ENCODE data around the gene SPTBN5. TPM values are rescaled to one million over a fixed set of nuclear protein-coding genes. Genes with fewer than 3 reads are reported as not detected.

SPTBN5 gene
- total RNA-seq, 1 experiment from 2014 or later, result 0.64 TPM

DNA sequence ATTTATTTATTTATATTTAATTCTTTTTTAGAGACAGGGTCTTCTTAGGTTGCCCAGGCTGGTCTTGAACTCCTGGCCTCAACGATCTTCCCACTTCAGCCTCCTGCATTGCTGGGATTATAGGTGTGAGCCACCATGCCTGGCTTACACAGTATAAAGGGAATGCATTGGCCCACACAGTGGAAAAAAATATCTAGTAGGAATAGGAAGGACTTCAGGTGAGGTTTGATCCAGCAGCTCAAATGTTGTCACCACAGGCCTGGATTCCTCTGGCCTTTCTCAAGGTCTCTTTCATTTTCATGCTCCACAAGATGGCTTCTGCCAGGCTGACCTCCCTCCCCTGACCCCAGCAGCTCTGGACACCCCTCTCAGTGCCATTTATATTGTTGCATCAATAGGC, 2.1 kb upstream of the SPTBN5 start:
- CTCF ChIA-PET, result interaction anchor here (2.0 kb wide), 1 partner anchor 122 kb away, joined by 5 read pairs; the partner anchor contains the start of gene MAPKBP1
- Mint-ChIP-seq H3K9me3 (ENCODE audit: low read depth, unreplicated experiment) (no peaks in the 10 kb centered on the region), H3K4me1 (ENCODE audit: low read depth, unreplicated experiment) (no peaks in the 10 kb centered on the region), H3K27ac (ENCODE audit: unreplicated experiment) (no peak overlapping the region), H3K4me3 (ENCODE audit: low read depth, unreplicated experiment) (no peak overlapping the region), H3K36me3 (ENCODE audit: insufficient read depth, unreplicated experiment) (peaks cover 7% of the 10 kb centered on the region), H3K27me3 (ENCODE audit: unreplicated experiment) (no peaks in the 10 kb centered on the region)
- no peak for TF ChIP-seq CTCF (IDR thresholded peaks at IDR 0.05; ENCODE audit: unreplicated experiment)
- intact Hi-C loops (cut with micrococcal nuclease; ENCODE audit: unreplicated experiment), result no loop called here
- no peak for DNase-seq
- no TSS peak for BruUV-seq (replicated peaks)

DNA sequence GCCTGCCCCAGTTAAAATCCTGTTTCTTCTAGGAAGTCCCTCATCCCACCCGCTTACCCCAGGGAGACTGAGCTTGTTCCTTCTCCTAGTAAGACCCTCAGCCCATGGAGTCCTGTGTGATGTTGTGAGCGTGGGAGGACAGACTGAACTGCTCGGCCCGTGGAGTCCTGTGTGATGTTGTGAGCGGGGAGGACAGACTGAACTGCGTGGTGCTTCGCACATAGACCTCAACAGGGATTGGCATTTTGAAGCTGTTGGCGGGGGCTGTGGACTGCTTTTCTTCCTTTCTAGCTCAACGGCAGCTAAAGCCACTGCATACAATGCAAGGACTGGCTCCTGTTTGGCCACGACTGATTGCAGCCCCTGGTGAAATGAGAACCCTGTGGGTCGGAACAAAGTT, 1.6 kb upstream of the SPTBN5 start:
- no TSS peak for BruUV-seq (replicated peaks)
- H3K27ac Mint-ChIP-seq (ENCODE audit: unreplicated experiment), result peak overlapping the region; percentile 66
- CTCF ChIA-PET, result interaction anchor here (0.9 to 2.0 kb wide), 2 partner anchors 9 to 121 kb away, joined by 3 to 5 read pairs; partner anchors contain the start of gene MAPKBP1

DNA sequence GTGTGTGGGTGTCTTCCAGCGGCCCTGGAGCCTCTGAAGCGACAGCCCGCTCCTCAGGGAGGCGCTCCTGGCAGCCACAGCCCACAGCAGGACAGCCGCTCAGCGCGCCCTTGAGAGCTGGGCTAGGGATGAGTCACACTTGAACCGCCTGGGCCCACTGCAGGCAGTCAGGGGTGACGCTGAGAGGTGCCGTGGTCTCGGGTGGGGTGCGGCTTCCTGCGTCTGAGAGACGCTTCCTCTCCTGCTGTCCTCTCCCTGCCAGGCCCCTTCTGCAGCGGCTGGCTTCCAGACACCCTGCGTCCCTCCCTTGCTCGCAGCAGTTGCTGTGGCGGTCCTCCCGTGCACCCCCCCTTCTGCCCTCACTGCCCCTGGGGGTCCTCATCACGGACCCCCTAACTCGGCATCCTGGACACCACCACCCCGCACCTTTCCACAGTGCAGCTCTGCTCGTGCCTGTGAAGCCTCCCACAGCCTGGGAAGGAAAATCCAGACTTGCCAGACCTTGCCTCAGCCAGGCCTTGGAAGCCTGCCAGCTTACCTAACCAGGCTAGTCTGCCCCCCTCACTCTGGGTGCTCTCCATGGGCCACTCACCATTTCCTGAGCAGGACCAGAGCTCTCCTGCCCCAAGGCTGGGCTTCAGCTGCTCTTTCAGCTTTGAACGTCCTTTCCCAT, 1.1 kb upstream of the SPTBN5 start:
- CTCF ChIA-PET, result interaction anchor here (0.9 to 2.0 kb wide), 2 partner anchors 10 to 121 kb away, joined by 3 to 5 read pairs; partner anchors contain the start of gene MAPKBP1
- no peaks in the 10 kb centered on the region for H3K4me1 Mint-ChIP-seq (ENCODE audit: low read depth, unreplicated experiment)
- peak overlapping the region; percentile 66 for H3K27ac Mint-ChIP-seq (ENCODE audit: unreplicated experiment)
- BruUV-seq (replicated peaks), result no TSS peak
- TF ChIP-seq CTCF (IDR thresholded peaks at IDR 0.05; ENCODE audit: unreplicated experiment), result no peak
- no peaks in the 10 kb centered on the region for H3K27me3 Mint-ChIP-seq (ENCODE audit: unreplicated experiment)
- peak overlapping the region; percentile 54 for H3K4me3 Mint-ChIP-seq (ENCODE audit: low read depth, unreplicated experiment)
- intact Hi-C loops (cut with micrococcal nuclease; ENCODE audit: unreplicated experiment), result no loop called here
- DNase-seq, result peak; percentile 52
- peaks cover 7% of the 10 kb centered on the region for H3K36me3 Mint-ChIP-seq (ENCODE audit: insufficient read depth, unreplicated experiment)
- H3K9me3 Mint-ChIP-seq (ENCODE audit: low read depth, unreplicated experiment), result no peaks in the 10 kb centered on the region

More for the DNA sequence above, 1.6 kb upstream of the SPTBN5 start:
- Mint-ChIP-seq H3K27me3 (ENCODE audit: unreplicated experiment) (no peaks in the 10 kb centered on the region), H3K4me3 (ENCODE audit: low read depth, unreplicated experiment) (peak overlapping the region; percentile 54), H3K36me3 (ENCODE audit: insufficient read depth, unreplicated experiment) (peaks cover 7% of the 10 kb centered on the region), H3K9me3 (ENCODE audit: low read depth, unreplicated experiment) (no peaks in the 10 kb centered on the region), H3K4me1 (ENCODE audit: low read depth, unreplicated experiment) (no peaks in the 10 kb centered on the region)
- TF ChIP-seq CTCF (IDR thresholded peaks at IDR 0.05; ENCODE audit: unreplicated experiment), result no peak
- no peak for DNase-seq
- intact Hi-C loops (cut with micrococcal nuclease; ENCODE audit: unreplicated experiment), result no loop called here

GRCh38 chr15:41894251-41894790, 468 bp upstream of the SPTBN5 start:
- DNase-seq, result no peak
- CTCF ChIA-PET, result interaction anchor here (2.0 kb wide), 1 partner anchor 120 kb away, joined by 5 read pairs; the partner anchor contains the start of gene MAPKBP1
- no peaks in the 10 kb centered on the region for H3K9me3 Mint-ChIP-seq (ENCODE audit: low read depth, unreplicated experiment)
- H3K27me3 Mint-ChIP-seq (ENCODE audit: unreplicated experiment), result no peaks in the 10 kb centered on the region
- no peak for TF ChIP-seq CTCF (IDR thresholded peaks at IDR 0.05; ENCODE audit: unreplicated experiment)
- no TSS peak for BruUV-seq (replicated peaks)
- H3K36me3 Mint-ChIP-seq (ENCODE audit: insufficient read depth, unreplicated experiment), result peaks cover 7% of the 10 kb centered on the region
- no peaks in the 10 kb centered on the region for H3K4me1 Mint-ChIP-seq (ENCODE audit: low read depth, unreplicated experiment)
- no peak overlapping the region for H3K4me3 Mint-ChIP-seq (ENCODE audit: low read depth, unreplicated experiment)
- no peak overlapping the region for H3K27ac Mint-ChIP-seq (ENCODE audit: unreplicated experiment)
- intact Hi-C loops (cut with micrococcal nuclease; ENCODE audit: unreplicated experiment), result no loop called here
